Globus pallidus (tissue), 1 donor: ENCODE results near the gene MSX1.
"Not testable (repeated sequence)": the region's sequence is repeated elsewhere in the genome, so short reads cannot be mapped to it uniquely, and the experiment has no call there.

Experiments
- DNase-seq: peaks from one replicate; pipeline ENCODE4 v3.0.0-alpha.2; 2015; ENCODE audit warnings: low spot score

Gene MSX1

GRCh38 chr4:4859325-4859798, at the start of gene MSX1:
Gene MSX1, plus strand, starts transcription at chr4:4859665. Its CDS starts 235 bp downstream, at chr4:4859900.
- peak; percentile 84 for DNase-seq

- peak; percentile 40 for DNase-seq
Observed at GRCh38 chr4:4810092-4810774, 49.2 kb upstream of the MSX1 start.

GRCh38 chr4:4810778-4811177, 48.7 kb upstream of the MSX1 start:
- DNase-seq, result no peak

GRCh38 chr4:4812145-4812794, 47.2 kb upstream of the MSX1 start:
- no peak for DNase-seq

GRCh38 chr4:4818415-4819212, 40.9 kb upstream of the MSX1 start:
- no peak for DNase-seq

GRCh38 chr4:4819213-4819606, 40.3 kb upstream of the MSX1 start:
- DNase-seq, result no peak

- peak; percentile 89 for DNase-seq
Observed at GRCh38 chr4:4820261-4820660, 39.2 kb upstream of the MSX1 start.

- DNase-seq, result no peak
Observed at GRCh38 chr4:4820739-4821138, 38.7 kb upstream of the MSX1 start.

- no peak for DNase-seq
Observed at GRCh38 chr4:4821577-4821976, 37.9 kb upstream of the MSX1 start.

- DNase-seq, result not testable (repeated sequence)
Observed at GRCh38 chr4:4822286-4822685, 37.2 kb upstream of the MSX1 start.

- no peak for DNase-seq
Observed at GRCh38 chr4:4823621-4824162, 35.8 kb upstream of the MSX1 start.

- DNase-seq, result no peak
Observed at GRCh38 chr4:4824232-4824631, 35.2 kb upstream of the MSX1 start.

- no peak for DNase-seq
Observed at GRCh38 chr4:4825431-4825830, 34.0 kb upstream of the MSX1 start.

- DNase-seq, result no peak
Observed at GRCh38 chr4:4829837-4830236, 29.6 kb upstream of the MSX1 start.

- DNase-seq, result no peak
Observed at GRCh38 chr4:4831266-4831665, 28.2 kb upstream of the MSX1 start.

- no peak for DNase-seq
Observed at GRCh38 chr4:4831825-4832224, 27.6 kb upstream of the MSX1 start.

GRCh38 chr4:4836044-4836443, 23.4 kb upstream of the MSX1 start:
- DNase-seq, result no peak

- no peak for DNase-seq
Observed at GRCh38 chr4:4837316-4837715, 22.1 kb upstream of the MSX1 start.

GRCh38 chr4:4838051-4838935, 21.2 kb upstream of the MSX1 start:
- DNase-seq, result no peak

- no peak for DNase-seq
Observed at GRCh38 chr4:4838936-4839810, 20.3 kb upstream of the MSX1 start.

GRCh38 chr4:4840351-4840750, 19.1 kb upstream of the MSX1 start:
- DNase-seq, result no peak
